HCT116 (cell line): ENCODE results near the gene ATP1A1. TPM values are rescaled to one million over a fixed set of nuclear protein-coding genes. Genes with fewer than 3 reads are reported as not detected.

Source experiments
- ATAC-seq: fragments of 200-7000 bp; cut with Tn5 transposase; 2 replicates; pipeline ENCODE4 v1.9.1; 2020; ENCODE audit warnings: mild to moderate bottlenecking, moderate library complexity
- BruUV-seq: library from RNA; stranded (reverse); fragments of 400-500 nt; replicated peaks from 2 replicates; lab custom pipeline; 2021; lab: Mats Ljungman, UMichigan
- CTCF ChIA-PET: fragments of 300-600 bp; sonication (Branson Sonifier 250); formaldehyde crosslinking; loops from one replicate; lab custom pipeline; 2021; ENCODE audit warnings: antibody characterized with exemption; lab: Charles Lee
- POLR2A ChIA-PET: fragments of 300-600, 350-600 bp; sonication (Branson Sonifier 250); formaldehyde crosslinking; loops from one replicate; lab custom pipeline; 2021; ENCODE audit warnings: antibody characterized with exemption; lab: Charles Lee
- RAD21 ChIA-PET, 2 experiments: fragments of 300-600 bp; sonication (Branson Sonifier 250); formaldehyde crosslinking; loops; one replicate each; lab custom pipeline; 2023; ENCODE audit warnings: low total read pairs in 2 of 2; ENCODE audit not compliant: uncharacterized antibody in 2 of 2, unreplicated experiment in 2 of 2, low non-redundant PET in 1 of 2; lab: Charles Lee
- DNase-seq: peaks from one replicate; pipeline ENCODE4 v3.0.0-alpha.2; 2010; ENCODE audit warnings: low read depth, low spot score
- H2AFZ ChIP-seq: fragments of 200-600 bp; shearing (Covaris generic), sonication (generic); 2 replicates; pipeline ENCODE4 v1.6.1; 2017; ENCODE audit warnings: low read depth, mixed run types, mixed read lengths, antibody characterized with exemption, low read length; ENCODE audit not compliant: poor library complexity, severe bottlenecking
- H3K27ac ChIP-seq: 2 replicates; pipeline ENCODE4 v1.5.1; 2012; ENCODE audit warnings: low read depth, low read length
- H3K27me3 ChIP-seq: fragments of 200-600 bp; sonication (generic); 2 replicates; pipeline ENCODE4 v1.6.1; 2016; ENCODE audit warnings: mixed run types, low read length, mixed read lengths; ENCODE audit not compliant: insufficient read depth
- H3K36me3 ChIP-seq, 2 experiments: fragments of 200-500 bp in 1 of 2; fragments of 200-600 bp in 1 of 2; sonication (Bioruptor generic) in 1 of 2; sonication (generic) in 1 of 2; 2 replicates each; pipeline versions ENCODE4 v1.5.1 to v1.6.1; 2014 to 2016; ENCODE audit warnings: low read length in 2 of 2, inconsistent platforms in 1 of 2, mixed read lengths in 1 of 2, mixed run types in 1 of 2; ENCODE audit not compliant: insufficient read depth in 2 of 2, control insufficient read depth in 1 of 2
- H3K4me1 ChIP-seq, 2 experiments: fragments of 200-600 bp in 1 of 2; sonication (generic) in 1 of 2; 2 replicates each; pipeline versions ENCODE4 v1.5.1 to v1.6.1; 2012 to 2017; ENCODE audit warnings: low read length in 2 of 2, inconsistent platforms in 1 of 2, mild to moderate bottlenecking in 1 of 2, mixed read lengths in 1 of 2, mixed run types in 1 of 2, moderate library complexity in 1 of 2; ENCODE audit not compliant: insufficient read depth in 2 of 2, control insufficient read depth in 1 of 2
- H3K4me2 ChIP-seq: fragments of 200-600 bp; sonication (generic); 2 replicates; pipeline ENCODE4 v1.6.1; 2017; ENCODE audit warnings: mixed run types, low read length, mixed read lengths
- H3K4me3 ChIP-seq, 2 experiments: fragments of 200-600 bp in 1 of 2; sonication (generic) in 1 of 2; replicated peaks in 1 of 2; 2 replicates each; pipeline ENCODE4 v1.5.1; 2011 to 2016; ENCODE audit warnings: low read length in 2 of 2, control low read depth in 1 of 2, low read depth in 1 of 2, mild to moderate bottlenecking in 1 of 2, mixed read lengths in 1 of 2, mixed run types in 1 of 2
- H3K79me2 ChIP-seq: fragments of 200-600 bp; sonication (generic); 2 replicates; pipeline ENCODE4 v1.6.1; 2017; ENCODE audit warnings: mild to moderate bottlenecking, mixed run types, low read length, moderate library complexity, mixed read lengths; ENCODE audit not compliant: insufficient read depth
- H3K9ac ChIP-seq: fragments of 200-600 bp; sonication (generic); 2 replicates; pipeline ENCODE4 v1.6.1; 2016; ENCODE audit warnings: low read length, mixed read lengths
- H3K9me2 ChIP-seq: fragments of 200-600 bp; sonication (generic), shearing (Covaris generic); 2 replicates; pipeline ENCODE4 v1.6.1; 2017; ENCODE audit warnings: mixed run types, mild to moderate bottlenecking, moderate library complexity; ENCODE audit not compliant: insufficient read depth
- H3K9me3 ChIP-seq, 2 experiments: fragments of 200-500 bp in 1 of 2; fragments of 200-600 bp in 1 of 2; sonication (Bioruptor generic) in 1 of 2; sonication (generic) in 1 of 2; 2 replicates each; pipeline ENCODE4 v1.6.1; 2014 to 2017; ENCODE audit warnings: low read length in 2 of 2, mixed read lengths in 2 of 2, inconsistent platforms in 1 of 2, low read depth in 1 of 2, mild to moderate bottlenecking in 1 of 2, mixed run types in 1 of 2, moderate library complexity in 1 of 2; ENCODE audit not compliant: control insufficient read depth in 1 of 2, insufficient read depth in 1 of 2
- H4K20me1 ChIP-seq: fragments of 200-600 bp; sonication (generic), shearing (Covaris generic); 2 replicates; pipeline ENCODE4 v1.6.1; 2017; ENCODE audit warnings: mixed run types, mild to moderate bottlenecking, moderate library complexity; ENCODE audit not compliant: insufficient read depth
- ELF1 ChIP-seq: IDR thresholded peaks from 2 replicates; pipeline ENCODE4 v1.6.1; 2012; ENCODE audit warnings: low read depth, borderline replicate concordance
- EZH2 ChIP-seq: fragments of 200-600 bp; sonication (generic); IDR thresholded peaks from 2 replicates; pipeline ENCODE4 v1.6.1; 2017; ENCODE audit warnings: antibody characterized with exemption, mixed run types
- FOSL1 ChIP-seq: IDR thresholded peaks from 2 replicates; pipeline ENCODE4 v1.6.1; 2012; ENCODE audit warnings: low read depth
- RAD21 ChIP-seq: IDR thresholded peaks from 2 replicates; pipeline ENCODE4 v1.6.1; 2012; ENCODE audit warnings: low read depth, mild to moderate bottlenecking
- SIN3A ChIP-seq: IDR thresholded peaks from 2 replicates; pipeline ENCODE4 v1.6.1; 2012; ENCODE audit warnings: low read depth
- SP1 ChIP-seq: IDR thresholded peaks from 2 replicates; pipeline ENCODE4 v1.6.1; 2012; ENCODE audit warnings: low read depth
- ZFX ChIP-seq: fragments of 450-650 bp; IDR thresholded peaks from 2 replicates; pipeline ENCODE4 v1.6.1; 2017
- intact Hi-C: fragments of 100-400 bp; cut with micrococcal nuclease; formaldehyde crosslinking; loops from 2 replicates; pipeline ENCODE4 v1.10.0; 2022
- total RNA-seq: library from RNA; stranded (reverse); gene quantifications from one replicate; pipeline ENCODE4 v1.2.1, GENCODE V29; 2021; ENCODE audit not compliant: unreplicated experiment
- TF ChIP-seq, protein P1 (sequence below): IDR thresholded peaks from 2 replicates; pipeline ENCODE4 v1.6.1; 2012
- TF ChIP-seq, protein P2 (sequence below): IDR thresholded peaks from 2 replicates; pipeline ENCODE4 v1.6.1; 2012; ENCODE audit warnings: low read depth
- TF ChIP-seq, protein P3 (sequence below): IDR thresholded peaks from 2 replicates; pipeline ENCODE4 v1.6.1; 2011; ENCODE audit warnings: mild to moderate bottlenecking, low read length, moderate library complexity; ENCODE audit not compliant: insufficient replicate concordance; ENCODE audit errors: extremely low read depth
- TF ChIP-seq, protein P4 (sequence below): IDR thresholded peaks from 2 replicates; pipeline ENCODE4 v1.6.1; 2012

ATP1A1 gene
- total RNA-seq, 1 experiment from 2014 or later = 290 TPM

DNA sequence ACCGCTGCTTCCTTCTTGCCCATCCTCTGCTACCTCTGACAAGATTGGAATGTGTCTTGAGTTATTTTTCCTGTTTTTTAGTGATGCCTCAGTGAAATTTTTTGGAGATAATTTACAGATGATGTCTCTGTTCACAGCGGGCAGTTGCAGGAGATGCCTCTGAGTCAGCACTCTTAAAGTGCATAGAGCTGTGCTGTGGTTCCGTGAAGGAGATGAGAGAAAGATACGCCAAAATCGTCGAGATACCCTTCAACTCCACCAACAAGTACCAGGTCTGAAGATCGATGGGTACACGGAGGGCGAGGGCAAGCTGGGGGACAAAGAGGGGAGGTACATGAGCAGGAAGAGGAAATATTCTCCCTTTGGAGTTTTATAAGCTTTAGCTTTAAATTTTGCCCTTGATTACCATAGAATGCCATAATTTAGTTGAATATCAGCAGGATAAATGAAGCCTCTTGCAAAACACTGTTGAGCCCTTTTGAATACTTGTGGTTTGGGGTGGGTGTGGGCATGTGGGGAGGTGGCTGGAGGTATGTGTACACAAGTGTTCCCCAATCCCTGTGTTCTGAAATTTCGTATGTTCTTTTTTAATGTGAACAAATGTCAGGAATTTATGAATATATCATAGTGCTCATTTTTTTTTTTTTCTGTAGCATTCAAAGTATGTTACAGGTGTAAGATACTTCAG lies 19.8 kb downstream of the ATP1A1 start:
- no peak for ATAC-seq
- H3K4me3 ChIP-seq = no peak overlapping the region
- H3K36me3 ChIP-seq = peaks cover 76 to 85% of the 10 kb centered on the region in 2 experiments
- POLR2A ChIA-PET = no interaction called here
- no peak overlapping the region for H2AFZ ChIP-seq
- no peaks in the 10 kb centered on the region for H3K27me3 ChIP-seq
- TF ChIP-seq EZH2 (no peak), SIN3A (no peak), ZFX (no peak), ELF1 (no peak), RAD21 (no peak), FOSL1 (no peak), SP1 (no peak)
- TF ChIP-seq, protein P1, sequence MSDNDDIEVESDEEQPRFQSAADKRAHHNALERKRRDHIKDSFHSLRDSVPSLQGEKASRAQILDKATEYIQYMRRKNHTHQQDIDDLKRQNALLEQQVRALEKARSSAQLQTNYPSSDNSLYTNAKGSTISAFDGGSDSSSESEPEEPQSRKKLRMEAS = no peak
- TF ChIP-seq, protein P2, sequence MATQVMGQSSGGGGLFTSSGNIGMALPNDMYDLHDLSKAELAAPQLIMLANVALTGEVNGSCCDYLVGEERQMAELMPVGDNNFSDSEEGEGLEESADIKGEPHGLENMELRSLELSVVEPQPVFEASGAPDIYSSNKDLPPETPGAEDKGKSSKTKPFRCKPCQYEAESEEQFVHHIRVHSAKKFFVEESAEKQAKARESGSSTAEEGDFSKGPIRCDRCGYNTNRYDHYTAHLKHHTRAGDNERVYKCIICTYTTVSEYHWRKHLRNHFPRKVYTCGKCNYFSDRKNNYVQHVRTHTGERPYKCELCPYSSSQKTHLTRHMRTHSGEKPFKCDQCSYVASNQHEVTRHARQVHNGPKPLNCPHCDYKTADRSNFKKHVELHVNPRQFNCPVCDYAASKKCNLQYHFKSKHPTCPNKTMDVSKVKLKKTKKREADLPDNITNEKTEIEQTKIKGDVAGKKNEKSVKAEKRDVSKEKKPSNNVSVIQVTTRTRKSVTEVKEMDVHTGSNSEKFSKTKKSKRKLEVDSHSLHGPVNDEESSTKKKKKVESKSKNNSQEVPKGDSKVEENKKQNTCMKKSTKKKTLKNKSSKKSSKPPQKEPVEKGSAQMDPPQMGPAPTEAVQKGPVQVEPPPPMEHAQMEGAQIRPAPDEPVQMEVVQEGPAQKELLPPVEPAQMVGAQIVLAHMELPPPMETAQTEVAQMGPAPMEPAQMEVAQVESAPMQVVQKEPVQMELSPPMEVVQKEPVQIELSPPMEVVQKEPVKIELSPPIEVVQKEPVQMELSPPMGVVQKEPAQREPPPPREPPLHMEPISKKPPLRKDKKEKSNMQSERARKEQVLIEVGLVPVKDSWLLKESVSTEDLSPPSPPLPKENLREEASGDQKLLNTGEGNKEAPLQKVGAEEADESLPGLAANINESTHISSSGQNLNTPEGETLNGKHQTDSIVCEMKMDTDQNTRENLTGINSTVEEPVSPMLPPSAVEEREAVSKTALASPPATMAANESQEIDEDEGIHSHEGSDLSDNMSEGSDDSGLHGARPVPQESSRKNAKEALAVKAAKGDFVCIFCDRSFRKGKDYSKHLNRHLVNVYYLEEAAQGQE = no peak
- TF ChIP-seq, protein P3, sequence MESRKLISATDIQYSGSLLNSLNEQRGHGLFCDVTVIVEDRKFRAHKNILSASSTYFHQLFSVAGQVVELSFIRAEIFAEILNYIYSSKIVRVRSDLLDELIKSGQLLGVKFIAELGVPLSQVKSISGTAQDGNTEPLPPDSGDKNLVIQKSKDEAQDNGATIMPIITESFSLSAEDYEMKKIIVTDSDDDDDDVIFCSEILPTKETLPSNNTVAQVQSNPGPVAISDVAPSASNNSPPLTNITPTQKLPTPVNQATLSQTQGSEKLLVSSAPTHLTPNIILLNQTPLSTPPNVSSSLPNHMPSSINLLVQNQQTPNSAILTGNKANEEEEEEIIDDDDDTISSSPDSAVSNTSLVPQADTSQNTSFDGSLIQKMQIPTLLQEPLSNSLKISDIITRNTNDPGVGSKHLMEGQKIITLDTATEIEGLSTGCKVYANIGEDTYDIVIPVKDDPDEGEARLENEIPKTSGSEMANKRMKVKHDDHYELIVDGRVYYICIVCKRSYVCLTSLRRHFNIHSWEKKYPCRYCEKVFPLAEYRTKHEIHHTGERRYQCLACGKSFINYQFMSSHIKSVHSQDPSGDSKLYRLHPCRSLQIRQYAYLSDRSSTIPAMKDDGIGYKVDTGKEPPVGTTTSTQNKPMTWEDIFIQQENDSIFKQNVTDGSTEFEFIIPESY = no peak
- TF ChIP-seq, protein P4, sequence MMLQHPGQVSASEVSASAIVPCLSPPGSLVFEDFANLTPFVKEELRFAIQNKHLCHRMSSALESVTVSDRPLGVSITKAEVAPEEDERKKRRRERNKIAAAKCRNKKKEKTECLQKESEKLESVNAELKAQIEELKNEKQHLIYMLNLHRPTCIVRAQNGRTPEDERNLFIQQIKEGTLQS = no peak
- TF ChIP-seq, all 23 proteins: peak for 0
- no peak for DNase-seq
- Histone ChIP-seq H3K9ac (no peak overlapping the region), H3K9me2 (no peaks in the 10 kb centered on the region), H3K27ac (no peak overlapping the region), H3K4me1 (no peaks in the 10 kb centered on the region), H3K9me3 (no peaks in the 10 kb centered on the region), H4K20me1 (no peaks in the 10 kb centered on the region), H3K79me2 (no peaks in the 10 kb centered on the region; the same call in 1 of the 2 replicates), H3K4me2 (no peak overlapping the region)
- intact Hi-C loops = no loop called here
- CTCF ChIA-PET = no interaction called here
- BruUV-seq = no TSS peak
- RAD21 ChIA-PET = no interaction called here
